HCT116 (cell line): Measurements from ENCODE around the gene ETFA. TPM values are rescaled to one million over a fixed set of nuclear protein-coding genes. Genes with fewer than 3 reads are reported as not detected.

Source experiments
- ATAC-seq: fragments of 200-7000 bp; cut with Tn5 transposase; 2 replicates; pipeline ENCODE4 v1.9.1; 2020; ENCODE audit warnings: mild to moderate bottlenecking, moderate library complexity
- BruUV-seq: library from RNA; stranded (reverse); fragments of 400-500 nt; replicated peaks from 2 replicates; lab custom pipeline; 2021; lab: Mats Ljungman, UMichigan
- CTCF ChIA-PET: fragments of 300-600 bp; sonication (Branson Sonifier 250); formaldehyde crosslinking; loops from one replicate; lab custom pipeline; 2021; ENCODE audit warnings: antibody characterized with exemption; lab: Charles Lee
- POLR2A ChIA-PET: fragments of 300-600, 350-600 bp; sonication (Branson Sonifier 250); formaldehyde crosslinking; loops from one replicate; lab custom pipeline; 2021; ENCODE audit warnings: antibody characterized with exemption; lab: Charles Lee
- RAD21 ChIA-PET, 2 experiments: fragments of 300-600 bp; sonication (Branson Sonifier 250); formaldehyde crosslinking; loops; one replicate each; lab custom pipeline; 2023; ENCODE audit warnings: low total read pairs in 2 of 2; ENCODE audit not compliant: uncharacterized antibody in 2 of 2, unreplicated experiment in 2 of 2, low non-redundant PET in 1 of 2; lab: Charles Lee
- DNase-seq: peaks from one replicate; pipeline ENCODE4 v3.0.0-alpha.2; 2010; ENCODE audit warnings: low read depth, low spot score
- H2AFZ ChIP-seq: fragments of 200-600 bp; shearing (Covaris generic), sonication (generic); 2 replicates; pipeline ENCODE4 v1.6.1; 2017; ENCODE audit warnings: low read depth, mixed run types, mixed read lengths, antibody characterized with exemption, low read length; ENCODE audit not compliant: poor library complexity, severe bottlenecking
- H3K27ac ChIP-seq: 2 replicates; pipeline ENCODE4 v1.5.1; 2012; ENCODE audit warnings: low read depth, low read length
- H3K27me3 ChIP-seq: fragments of 200-600 bp; sonication (generic); 2 replicates; pipeline ENCODE4 v1.6.1; 2016; ENCODE audit warnings: mixed run types, low read length, mixed read lengths; ENCODE audit not compliant: insufficient read depth
- H3K36me3 ChIP-seq, 2 experiments: fragments of 200-500 bp in 1 of 2; fragments of 200-600 bp in 1 of 2; sonication (Bioruptor generic) in 1 of 2; sonication (generic) in 1 of 2; 2 replicates each; pipeline versions ENCODE4 v1.5.1 to v1.6.1; 2014 to 2016; ENCODE audit warnings: low read length in 2 of 2, inconsistent platforms in 1 of 2, mixed read lengths in 1 of 2, mixed run types in 1 of 2; ENCODE audit not compliant: insufficient read depth in 2 of 2, control insufficient read depth in 1 of 2
- H3K4me1 ChIP-seq, 2 experiments: fragments of 200-600 bp in 1 of 2; sonication (generic) in 1 of 2; 2 replicates each; pipeline versions ENCODE4 v1.5.1 to v1.6.1; 2012 to 2017; ENCODE audit warnings: low read length in 2 of 2, inconsistent platforms in 1 of 2, mild to moderate bottlenecking in 1 of 2, mixed read lengths in 1 of 2, mixed run types in 1 of 2, moderate library complexity in 1 of 2; ENCODE audit not compliant: insufficient read depth in 2 of 2, control insufficient read depth in 1 of 2
- H3K4me2 ChIP-seq: fragments of 200-600 bp; sonication (generic); 2 replicates; pipeline ENCODE4 v1.6.1; 2017; ENCODE audit warnings: mixed run types, low read length, mixed read lengths
- H3K4me3 ChIP-seq, 2 experiments: fragments of 200-600 bp in 1 of 2; sonication (generic) in 1 of 2; replicated peaks in 1 of 2; 2 replicates each; pipeline ENCODE4 v1.5.1; 2011 to 2016; ENCODE audit warnings: low read length in 2 of 2, control low read depth in 1 of 2, low read depth in 1 of 2, mild to moderate bottlenecking in 1 of 2, mixed read lengths in 1 of 2, mixed run types in 1 of 2
- H3K79me2 ChIP-seq: fragments of 200-600 bp; sonication (generic); 2 replicates; pipeline ENCODE4 v1.6.1; 2017; ENCODE audit warnings: mild to moderate bottlenecking, mixed run types, low read length, moderate library complexity, mixed read lengths; ENCODE audit not compliant: insufficient read depth
- H3K9ac ChIP-seq: fragments of 200-600 bp; sonication (generic); 2 replicates; pipeline ENCODE4 v1.6.1; 2016; ENCODE audit warnings: low read length, mixed read lengths
- H3K9me2 ChIP-seq: fragments of 200-600 bp; sonication (generic), shearing (Covaris generic); 2 replicates; pipeline ENCODE4 v1.6.1; 2017; ENCODE audit warnings: mixed run types, mild to moderate bottlenecking, moderate library complexity; ENCODE audit not compliant: insufficient read depth
- H3K9me3 ChIP-seq, 2 experiments: fragments of 200-500 bp in 1 of 2; fragments of 200-600 bp in 1 of 2; sonication (Bioruptor generic) in 1 of 2; sonication (generic) in 1 of 2; 2 replicates each; pipeline ENCODE4 v1.6.1; 2014 to 2017; ENCODE audit warnings: low read length in 2 of 2, mixed read lengths in 2 of 2, inconsistent platforms in 1 of 2, low read depth in 1 of 2, mild to moderate bottlenecking in 1 of 2, mixed run types in 1 of 2, moderate library complexity in 1 of 2; ENCODE audit not compliant: control insufficient read depth in 1 of 2, insufficient read depth in 1 of 2
- H4K20me1 ChIP-seq: fragments of 200-600 bp; sonication (generic), shearing (Covaris generic); 2 replicates; pipeline ENCODE4 v1.6.1; 2017; ENCODE audit warnings: mixed run types, mild to moderate bottlenecking, moderate library complexity; ENCODE audit not compliant: insufficient read depth
- EGR1 ChIP-seq: IDR thresholded peaks from 2 replicates; pipeline ENCODE4 v1.6.1; 2012; ENCODE audit warnings: low read depth
- FOSL1 ChIP-seq: IDR thresholded peaks from 2 replicates; pipeline ENCODE4 v1.6.1; 2012; ENCODE audit warnings: low read depth
- JUND ChIP-seq: IDR thresholded peaks from 2 replicates; pipeline ENCODE4 v1.6.1; 2012
- MAX ChIP-seq: IDR thresholded peaks from 2 replicates; pipeline ENCODE4 v1.6.1; 2012
- POLR2A ChIP-seq: IDR thresholded peaks from 2 replicates; pipeline ENCODE4 v1.7.0; 2011; ENCODE audit warnings: borderline replicate concordance; ENCODE audit not compliant: insufficient read depth, insufficient read length; ENCODE audit errors: extremely low read depth
- POLR2AphosphoS5 ChIP-seq: IDR thresholded peaks from 2 replicates; pipeline ENCODE4 v1.6.1; 2011; ENCODE audit warnings: mild to moderate bottlenecking, low read depth, low read length, moderate library complexity
- RAD21 ChIP-seq: IDR thresholded peaks from 2 replicates; pipeline ENCODE4 v1.6.1; 2012; ENCODE audit warnings: low read depth, mild to moderate bottlenecking
- REST ChIP-seq: IDR thresholded peaks from 2 replicates; pipeline ENCODE4 v1.6.1; 2012; ENCODE audit warnings: low read depth
- SIN3A ChIP-seq: IDR thresholded peaks from 2 replicates; pipeline ENCODE4 v1.6.1; 2012; ENCODE audit warnings: low read depth
- SP1 ChIP-seq: IDR thresholded peaks from 2 replicates; pipeline ENCODE4 v1.6.1; 2012; ENCODE audit warnings: low read depth
- TCF7L2 ChIP-seq: IDR thresholded peaks from 2 replicates; pipeline ENCODE4 v1.7.0; 2011; ENCODE audit warnings: borderline replicate concordance, inconsistent platforms; ENCODE audit not compliant: insufficient read depth, insufficient read length; ENCODE audit errors: extremely low read depth
- YY1 ChIP-seq: IDR thresholded peaks from 2 replicates; pipeline ENCODE4 v1.6.1; 2011; ENCODE audit warnings: low read length, low read depth, moderate library complexity, mild to moderate bottlenecking; ENCODE audit not compliant: insufficient replicate concordance; ENCODE audit errors: extremely low read depth
- ZBTB33 ChIP-seq: IDR thresholded peaks from 2 replicates; pipeline ENCODE4 v1.6.1; 2011; ENCODE audit warnings: mild to moderate bottlenecking, low read length, moderate library complexity; ENCODE audit not compliant: insufficient replicate concordance; ENCODE audit errors: extremely low read depth
- ZFX ChIP-seq: fragments of 450-650 bp; IDR thresholded peaks from 2 replicates; pipeline ENCODE4 v1.6.1; 2017
- intact Hi-C: fragments of 100-400 bp; cut with micrococcal nuclease; formaldehyde crosslinking; loops from 2 replicates; pipeline ENCODE4 v1.10.0; 2022
- total RNA-seq: library from RNA; stranded (reverse); gene quantifications from one replicate; pipeline ENCODE4 v1.2.1, GENCODE V29; 2021; ENCODE audit not compliant: unreplicated experiment

ETFA gene
- total RNA-seq, 1 experiment from 2014 or later, result 144 TPM

GRCh38 chr15:76325704-76326103 is 14.4 kb upstream of the ETFA start:
- Histone ChIP-seq H3K27ac (no peak overlapping the region), H3K4me2 (no peak overlapping the region), H3K79me2 (no peaks in the 10 kb centered on the region), H3K4me1 (peaks cover 0 to 8% of the 10 kb centered on the region in 2 experiments; a peak in 2 of 4 replicates), H3K4me3 (no peak overlapping the region), H3K27me3 (no peaks in the 10 kb centered on the region), H3K36me3 (no peaks in the 10 kb centered on the region), H4K20me1 (no peaks in the 10 kb centered on the region), H3K9me3 (no peaks in the 10 kb centered on the region), H3K9me2 (no peaks in the 10 kb centered on the region), H3K9ac (no peak overlapping the region), H2AFZ (no peak overlapping the region)
- intact Hi-C loops, result no loop called here
- TF ChIP-seq ZFX (no peak), RAD21 (no peak), EGR1 (no peak), SIN3A (no peak), MAX (no peak), POLR2AphosphoS5 (no peak), JUND (no peak), POLR2A (no peak), SP1 (no peak), REST (no peak), FOSL1 (no peak), TCF7L2 (no peak), ZBTB33 (no peak), YY1 (no peak)
- POLR2A ChIA-PET, result interaction anchor here (0.9 kb wide), 1 partner anchor 10 kb away, joined by 3 read pairs; no protein-coding TSS in a partner anchor
- CTCF ChIA-PET, result interaction anchor here (0.7 kb wide), 1 partner anchor 10 kb away, joined by 4 read pairs; the partner anchor contains the start of gene ISL2
- no peak for DNase-seq
- ATAC-seq, result no peak
- no TSS peak for BruUV-seq
- RAD21 ChIA-PET, result no interaction called here
